ENCODE results near the gene ETNPPL.

ETNPPL gene

DNA sequence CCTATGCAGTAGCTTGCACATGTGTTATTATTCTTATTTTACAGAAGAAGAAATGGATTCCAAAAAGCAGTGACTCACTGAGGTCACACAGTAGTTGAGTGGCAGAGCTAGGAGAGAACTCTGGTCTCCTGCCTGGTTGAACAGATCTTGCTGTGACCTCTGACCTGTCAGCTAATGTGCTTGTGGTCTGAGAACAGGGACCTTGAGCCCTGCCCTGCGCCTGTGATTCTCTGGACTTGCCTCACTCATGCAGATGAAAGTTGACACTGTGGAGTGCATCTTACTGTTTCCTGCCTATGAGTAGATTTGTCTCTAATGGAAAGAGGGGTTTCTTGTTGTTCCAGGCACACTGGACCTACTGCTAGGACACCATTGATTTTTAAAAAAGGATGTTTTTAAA is 32.3 kb downstream of the ETNPPL start:
- Histone ChIP-seq H3K36me3 (ENCODE audit: insufficient read depth, low read length) (no peaks in the 10 kb centered on the region), H3K9me3 (ENCODE audit: insufficient read depth, low read length, severe bottlenecking) (peaks cover 10% of the 10 kb centered on the region), H3K4me1 (ENCODE audit: insufficient read depth, low read length) (no peaks in the 10 kb centered on the region), H3K79me2 (ENCODE audit: insufficient read depth, low read length) (no peaks in the 10 kb centered on the region), H3K27ac (ENCODE audit: low read length) (no peak overlapping the region), H3K4me3 (ENCODE audit: low read depth in 1 of 2, low read length in 2 of 2) (no peak overlapping the region), H3K27me3 (ENCODE audit: insufficient read depth, low read length, poor library complexity) (no peaks in the 10 kb centered on the region), H3K9ac (ENCODE audit: low read depth, low read length) (no peak overlapping the region), H3K4me2 (ENCODE audit: insufficient read depth, low read length) (no peak overlapping the region), H2AFZ (ENCODE audit: low read depth, low read length) (no peak overlapping the region), H4K20me1 (ENCODE audit: insufficient read depth, low read length) (no peaks in the 10 kb centered on the region)
- no peak for DNase-seq
- no peak for TF ChIP-seq EZH2 (IDR thresholded peaks at IDR 0.05; ENCODE audit: borderline replicate concordance, low read depth, low read length, severe bottlenecking)
- TF ChIP-seq, protein P1, sequence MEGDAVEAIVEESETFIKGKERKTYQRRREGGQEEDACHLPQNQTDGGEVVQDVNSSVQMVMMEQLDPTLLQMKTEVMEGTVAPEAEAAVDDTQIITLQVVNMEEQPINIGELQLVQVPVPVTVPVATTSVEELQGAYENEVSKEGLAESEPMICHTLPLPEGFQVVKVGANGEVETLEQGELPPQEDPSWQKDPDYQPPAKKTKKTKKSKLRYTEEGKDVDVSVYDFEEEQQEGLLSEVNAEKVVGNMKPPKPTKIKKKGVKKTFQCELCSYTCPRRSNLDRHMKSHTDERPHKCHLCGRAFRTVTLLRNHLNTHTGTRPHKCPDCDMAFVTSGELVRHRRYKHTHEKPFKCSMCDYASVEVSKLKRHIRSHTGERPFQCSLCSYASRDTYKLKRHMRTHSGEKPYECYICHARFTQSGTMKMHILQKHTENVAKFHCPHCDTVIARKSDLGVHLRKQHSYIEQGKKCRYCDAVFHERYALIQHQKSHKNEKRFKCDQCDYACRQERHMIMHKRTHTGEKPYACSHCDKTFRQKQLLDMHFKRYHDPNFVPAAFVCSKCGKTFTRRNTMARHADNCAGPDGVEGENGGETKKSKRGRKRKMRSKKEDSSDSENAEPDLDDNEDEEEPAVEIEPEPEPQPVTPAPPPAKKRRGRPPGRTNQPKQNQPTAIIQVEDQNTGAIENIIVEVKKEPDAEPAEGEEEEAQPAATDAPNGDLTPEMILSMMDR (IDR thresholded peaks at IDR 0.05; ENCODE audit: borderline replicate concordance, extremely low read depth, low read length, poor library complexity, severe bottlenecking): no peak
- no peak for ATAC-seq (ENCODE audit: insufficient read depth, low read depth)

GRCh38 chr4:108729731-108730130 is 33.1 kb downstream of the ETNPPL start:
- ATAC-seq (ENCODE audit: insufficient read depth, low read depth) (no peak), DNase-seq (no peak)
- H3K27ac ChIP-seq (ENCODE audit: low read length): no peak overlapping the region
- no peak overlapping the region for H3K4me2 ChIP-seq (ENCODE audit: insufficient read depth, low read length)
- H3K27me3 ChIP-seq (ENCODE audit: insufficient read depth, low read length, poor library complexity): no peaks in the 10 kb centered on the region
- TF ChIP-seq, protein P1 (IDR thresholded peaks at IDR 0.05; ENCODE audit: borderline replicate concordance, extremely low read depth, low read length, poor library complexity, severe bottlenecking): no peak
- no peak for TF ChIP-seq EZH2 (IDR thresholded peaks at IDR 0.05; ENCODE audit: borderline replicate concordance, low read depth, low read length, severe bottlenecking)
- H4K20me1 ChIP-seq (ENCODE audit: insufficient read depth, low read length): no peaks in the 10 kb centered on the region
- no peaks in the 10 kb centered on the region for H3K4me1 ChIP-seq (ENCODE audit: insufficient read depth, low read length)
- no peaks in the 10 kb centered on the region for H3K36me3 ChIP-seq (ENCODE audit: insufficient read depth, low read length)
- H3K79me2 ChIP-seq (ENCODE audit: insufficient read depth, low read length): no peaks in the 10 kb centered on the region
- H2AFZ ChIP-seq (ENCODE audit: low read depth, low read length): no peak overlapping the region
- H3K9ac ChIP-seq (ENCODE audit: low read depth, low read length): no peak overlapping the region
- H3K4me3 ChIP-seq (ENCODE audit: low read depth in 1 of 2, low read length in 2 of 2): no peak overlapping the region
- H3K9me3 ChIP-seq (ENCODE audit: insufficient read depth, low read length, severe bottlenecking): peaks cover 19% of the 10 kb centered on the region

DNA sequence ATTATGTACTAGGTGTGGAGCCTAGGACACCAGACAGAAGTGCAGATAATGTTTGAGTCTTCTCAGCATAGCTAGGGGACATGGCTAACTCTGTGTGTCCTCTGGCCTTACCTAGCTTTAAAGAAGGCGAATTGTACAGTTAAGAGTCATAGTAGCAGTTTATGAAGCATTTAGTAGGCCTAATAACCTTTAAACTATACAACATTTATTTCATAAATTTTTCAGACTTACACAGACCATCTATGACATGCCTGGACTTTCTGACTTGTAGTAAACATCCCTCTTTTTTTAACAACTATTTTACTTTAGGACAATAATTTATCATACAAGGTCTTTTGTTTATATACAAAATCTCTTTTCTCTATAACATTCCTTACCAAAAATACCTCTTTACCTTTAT is 37.4 kb downstream of the ETNPPL start:
- H4K20me1 ChIP-seq (ENCODE audit: insufficient read depth, low read length): no peaks in the 10 kb centered on the region
- DNase-seq: no peak
- no peak overlapping the region for H3K9ac ChIP-seq (ENCODE audit: low read depth, low read length)
- H3K4me3 ChIP-seq (ENCODE audit: low read depth in 1 of 2, low read length in 2 of 2): no peak overlapping the region
- TF ChIP-seq, protein P1 (IDR thresholded peaks at IDR 0.05; ENCODE audit: borderline replicate concordance, extremely low read depth, low read length, poor library complexity, severe bottlenecking): no peak
- TF ChIP-seq EZH2 (IDR thresholded peaks at IDR 0.05; ENCODE audit: borderline replicate concordance, low read depth, low read length, severe bottlenecking): no peak
- no peak overlapping the region for H3K4me2 ChIP-seq (ENCODE audit: insufficient read depth, low read length)
- no peak for ATAC-seq (ENCODE audit: insufficient read depth, low read depth)
- H3K27ac ChIP-seq (ENCODE audit: low read length): no peak overlapping the region
- H3K36me3 ChIP-seq (ENCODE audit: insufficient read depth, low read length): no peaks in the 10 kb centered on the region
- H2AFZ ChIP-seq (ENCODE audit: low read depth, low read length): no peak overlapping the region
- no peaks in the 10 kb centered on the region for H3K4me1 ChIP-seq (ENCODE audit: insufficient read depth, low read length)
- no peaks in the 10 kb centered on the region for H3K27me3 ChIP-seq (ENCODE audit: insufficient read depth, low read length, poor library complexity)
- peaks cover 25% of the 10 kb centered on the region for H3K9me3 ChIP-seq (ENCODE audit: insufficient read depth, low read length, severe bottlenecking)
- no peaks in the 10 kb centered on the region for H3K79me2 ChIP-seq (ENCODE audit: insufficient read depth, low read length)

GRCh38 chr4:108717386-108717785 is 45.5 kb downstream of the ETNPPL start:
- no peaks in the 10 kb centered on the region for H3K4me1 ChIP-seq (ENCODE audit: insufficient read depth, low read length)
- no peak for DNase-seq
- H2AFZ ChIP-seq (ENCODE audit: low read depth, low read length): no peak overlapping the region
- no peak overlapping the region for H3K27ac ChIP-seq (ENCODE audit: low read length)
- no peak overlapping the region for H3K9ac ChIP-seq (ENCODE audit: low read depth, low read length)
- H3K79me2 ChIP-seq (ENCODE audit: insufficient read depth, low read length): no peaks in the 10 kb centered on the region
- H3K9me3 ChIP-seq (ENCODE audit: insufficient read depth, low read length, severe bottlenecking): no peaks in the 10 kb centered on the region
- H3K36me3 ChIP-seq (ENCODE audit: insufficient read depth, low read length): no peaks in the 10 kb centered on the region
- H3K4me3 ChIP-seq (ENCODE audit: low read depth in 1 of 2, low read length in 2 of 2): no peak overlapping the region
- no peak overlapping the region for H3K4me2 ChIP-seq (ENCODE audit: insufficient read depth, low read length)
- H3K27me3 ChIP-seq (ENCODE audit: insufficient read depth, low read length, poor library complexity): no peaks in the 10 kb centered on the region
- no peak for ATAC-seq (ENCODE audit: insufficient read depth, low read depth)
- no peaks in the 10 kb centered on the region for H4K20me1 ChIP-seq (ENCODE audit: insufficient read depth, low read length)
- TF ChIP-seq EZH2 (IDR thresholded peaks at IDR 0.05; ENCODE audit: borderline replicate concordance, low read depth, low read length, severe bottlenecking): no peak
- TF ChIP-seq, protein P1 (IDR thresholded peaks at IDR 0.05; ENCODE audit: borderline replicate concordance, extremely low read depth, low read length, poor library complexity, severe bottlenecking): no peak

Measured in DND-41 (cell line).